H1 (cell line): ENCODE data around the gene CASR. TPM values are rescaled to one million over a fixed set of nuclear protein-coding genes. Genes with fewer than 3 reads are reported as not detected.

Experiments
- CTCF ChIA-PET: fragments of 300-600 bp; sonication (Branson Sonifier 250); formaldehyde crosslinking; loops from one replicate; lab custom pipeline; 2021; ENCODE audit not compliant: partially characterized antibody; lab: Charles Lee
- POLR2A ChIA-PET: fragments of 300-600 bp; sonication (Branson Sonifier 250); formaldehyde crosslinking; loops from one replicate; lab custom pipeline; 2021; ENCODE audit warnings: inconsistent platforms; ENCODE audit not compliant: partially characterized antibody; lab: Charles Lee
- DNase-seq, 2 experiments: peaks; one replicate each; pipeline versions ENCODE4 v3.0.0 to v3.0.0-alpha.2; 2010 to 2022; ENCODE audit warnings: low spot score in 2 of 2, low read depth in 1 of 2, mixed read lengths in 1 of 2
- FAIRE-seq: peaks from 2 replicates; lab custom pipeline; 2011; peaks lifted over from hg19 to GRCh38; lab: Jason Lieb, UNC
- H2AFZ ChIP-seq: 2 replicates; pipeline ENCODE4 v1.8.1; 2012; ENCODE audit warnings: low read length, inconsistent platforms
- H2AK5ac ChIP-seq: 2 replicates; pipeline ENCODE4 v1.6.1; 2013; ENCODE audit warnings: low read depth, low read length
- H2BK120ac ChIP-seq: replicated peaks from 2 replicates; pipeline ENCODE3; 2013; ENCODE audit warnings: low read depth, low read length, inconsistent platforms
- H2BK12ac ChIP-seq: 2 replicates; pipeline ENCODE4 v1.6.1; 2013; ENCODE audit warnings: low read depth, low read length
- H2BK15ac ChIP-seq: 2 replicates; pipeline ENCODE4 v1.6.1; 2013; ENCODE audit warnings: low read length
- H2BK20ac ChIP-seq: 2 replicates; pipeline ENCODE4 v1.6.1; 2013; ENCODE audit warnings: low read length
- H2BK5ac ChIP-seq: 2 replicates; pipeline ENCODE4 v1.6.1; 2013; ENCODE audit warnings: low read depth, low read length
- H3K14ac ChIP-seq: 2 replicates; pipeline ENCODE4 v1.6.1; 2013; ENCODE audit warnings: inconsistent platforms; ENCODE audit not compliant: insufficient read length
- H3K18ac ChIP-seq: 2 replicates; pipeline ENCODE4 v1.6.1; 2013; ENCODE audit warnings: low read length; ENCODE audit errors: extremely low read depth
- H3K23ac ChIP-seq: 2 replicates; pipeline ENCODE4 v1.6.1; 2013; ENCODE audit warnings: inconsistent platforms; ENCODE audit not compliant: insufficient read length
- H3K23me2 ChIP-seq: 2 replicates; pipeline ENCODE4 v1.6.1; 2013; ENCODE audit warnings: low read depth, low read length
- H3K27ac ChIP-seq: 2 replicates; pipeline ENCODE4 v1.6.1; 2011; ENCODE audit warnings: low read depth, low read length, inconsistent platforms
- H3K27me3 ChIP-seq, 4 experiments: replicated peaks in 1 of 4; 1 replicate in 1 of 4; 2 replicates in 3 of 4; pipeline versions ENCODE4 v1.6.1 to v1.8.1; 2011 to 2013; ENCODE audit warnings: low read length in 3 of 4, mild to moderate bottlenecking in 3 of 4, inconsistent platforms in 2 of 4, mixed read lengths in 2 of 4, moderate library complexity in 1 of 4; ENCODE audit not compliant: control insufficient read depth in 3 of 4, insufficient read depth in 3 of 4; ENCODE audit errors: extremely low read depth in 1 of 4
- H3K36me3 ChIP-seq, 4 experiments: 2 replicates each; pipeline versions ENCODE4 v1.6.1 to v1.8.1; 2011 to 2013; ENCODE audit warnings: mild to moderate bottlenecking in 4 of 4, low read length in 3 of 4, moderate library complexity in 2 of 4, control low read depth in 1 of 4, inconsistent platforms in 1 of 4; ENCODE audit not compliant: insufficient read depth in 4 of 4, control insufficient read depth in 2 of 4
- H3K4ac ChIP-seq: replicated peaks from 2 replicates; pipeline ENCODE3; 2013; ENCODE audit warnings: low read length, low read depth, mixed read lengths, inconsistent platforms; ENCODE audit not compliant: insufficient read length
- H3K4me1 ChIP-seq, 4 experiments: replicated peaks in 1 of 4; 1 replicate in 1 of 4; 2 replicates in 3 of 4; pipeline versions ENCODE4 v1.6.1 to v1.8.1; 2011 to 2013; ENCODE audit warnings: low read length in 3 of 4, inconsistent platforms in 2 of 4, mixed read lengths in 1 of 4; ENCODE audit not compliant: insufficient read depth in 4 of 4, control insufficient read depth in 3 of 4
- H3K4me2 ChIP-seq, 2 experiments: 2 replicates each; pipeline versions ENCODE4 v1.6.1 to v1.8.1; 2011 to 2013; ENCODE audit warnings: low read depth in 2 of 2, low read length in 2 of 2, control low read depth in 1 of 2, inconsistent platforms in 1 of 2, mild to moderate bottlenecking in 1 of 2; ENCODE audit not compliant: insufficient read depth in 1 of 2
- H3K4me3 ChIP-seq, 4 experiments: fragments of 200-600, 300-600 bp in 1 of 4; sonication (generic), shearing (Covaris generic), sonication (Bioruptor Twin) in 1 of 4; 2 replicates each; pipeline versions ENCODE4 v1.5.1 to v1.8.1; 2011 to 2016; ENCODE audit warnings: low read length in 4 of 4, low read depth in 3 of 4, control low read depth in 2 of 4, inconsistent platforms in 2 of 4, mild to moderate bottlenecking in 2 of 4, mixed read lengths in 1 of 4, moderate library complexity in 1 of 4; ENCODE audit not compliant: insufficient read depth in 2 of 4; ENCODE audit errors: extremely low read depth in 1 of 4
- H3K56ac ChIP-seq: replicated peaks from 2 replicates; pipeline ENCODE3; 2013; ENCODE audit warnings: low read depth, mild to moderate bottlenecking, mixed read lengths, low read length, inconsistent platforms; ENCODE audit not compliant: insufficient read length
- H3K79me1 ChIP-seq: 2 replicates; pipeline ENCODE4 v1.6.1; 2013; ENCODE audit warnings: low read depth, low read length, control low read depth
- H3K79me2 ChIP-seq, 2 experiments: 2 replicates each; pipeline versions ENCODE4 v1.6.1 to v1.8.1; 2012 to 2013; ENCODE audit warnings: low read length in 2 of 2, mild to moderate bottlenecking in 2 of 2, inconsistent platforms in 1 of 2; ENCODE audit not compliant: insufficient read depth in 2 of 2, control insufficient read depth in 1 of 2
- H3K9ac ChIP-seq, 4 experiments: replicated peaks in 1 of 4; 1 replicate in 1 of 4; 2 replicates in 3 of 4; pipeline versions ENCODE4 v1.6.1 to v1.8.1; 2011 to 2013; ENCODE audit warnings: low read depth in 3 of 4, low read length in 3 of 4, control low read depth in 2 of 4, mild to moderate bottlenecking in 2 of 4, moderate library complexity in 2 of 4, inconsistent platforms in 1 of 4; ENCODE audit errors: extremely low read depth in 1 of 4
- H3K9me3 ChIP-seq, 2 experiments: 2 replicates each; pipeline versions ENCODE4 v1.6.1 to v1.8.1; 2012 to 2013; ENCODE audit warnings: mild to moderate bottlenecking in 2 of 2, moderate library complexity in 2 of 2, control low read depth in 1 of 2, inconsistent platforms in 1 of 2, low read depth in 1 of 2, low read length in 1 of 2, mixed read lengths in 1 of 2; ENCODE audit not compliant: insufficient read depth in 2 of 2
- H4K20me1 ChIP-seq, 2 experiments: replicated peaks in 1 of 2; 2 replicates each; pipeline versions ENCODE3 to v1.8.1; 2011 to 2013; ENCODE audit warnings: inconsistent platforms in 2 of 2, low read length in 2 of 2, mild to moderate bottlenecking in 1 of 2; ENCODE audit not compliant: insufficient read depth in 2 of 2, control insufficient read depth in 1 of 2
- H4K5ac ChIP-seq: 2 replicates; pipeline ENCODE4 v1.6.1; 2013; ENCODE audit warnings: low read length, low read depth, mixed read lengths, inconsistent platforms; ENCODE audit not compliant: insufficient read length
- H4K8ac ChIP-seq: 2 replicates; pipeline ENCODE4 v1.8.0; 2013; ENCODE audit warnings: mild to moderate bottlenecking, moderate library complexity, low read length, inconsistent platforms; ENCODE audit not compliant: insufficient read depth; ENCODE audit errors: extremely low read depth
- H4K91ac ChIP-seq: replicated peaks from 2 replicates; pipeline ENCODE3; 2013; ENCODE audit warnings: low read length, mixed read lengths, inconsistent platforms; ENCODE audit not compliant: insufficient read length
- BACH1 ChIP-seq: IDR thresholded peaks from 2 replicates; pipeline ENCODE4 v1.6.1; 2012; ENCODE audit warnings: low read length, improper control_type of control experiment
- CTBP2 ChIP-seq: IDR thresholded peaks from 2 replicates; pipeline ENCODE4 v1.7.0; 2011; ENCODE audit warnings: borderline replicate concordance, mild to moderate bottlenecking, moderate library complexity, mixed read lengths, low read length; ENCODE audit not compliant: insufficient read depth, insufficient read length
- EP300 ChIP-seq, 2 experiments: IDR thresholded peaks; 1 replicate in 1 of 2; 2 replicates in 1 of 2; pipeline ENCODE4 v1.6.1; 2011 to 2012; ENCODE audit warnings: low read depth in 2 of 2, low read length in 2 of 2, mild to moderate bottlenecking in 2 of 2, borderline replicate concordance in 1 of 2, inconsistent platforms in 1 of 2, moderate library complexity in 1 of 2
- EZH2 ChIP-seq: fragments of 200-600 bp; sonication (generic); IDR thresholded peaks from 2 replicates; pipeline ENCODE4 v1.7.1; 2012; ENCODE audit warnings: low read depth, mild to moderate bottlenecking, moderate library complexity, low read length, inconsistent platforms; ENCODE audit not compliant: severe bottlenecking
- MAFK ChIP-seq: IDR thresholded peaks from 2 replicates; pipeline ENCODE4 v1.6.1; 2012; ENCODE audit warnings: low read depth, mild to moderate bottlenecking, improper control_type of control experiment, low read length
- RBBP5 ChIP-seq: IDR thresholded peaks from 2 replicates; pipeline ENCODE4 v1.7.1; 2012; ENCODE audit warnings: low read depth, mild to moderate bottlenecking, inconsistent platforms, low read length, moderate library complexity, borderline replicate concordance
- SAP30 ChIP-seq: fragments of 300-600 bp; sonication (generic); IDR thresholded peaks from 2 replicates; pipeline ENCODE4 v1.7.1; 2012; ENCODE audit warnings: low read length, moderate library complexity, mild to moderate bottlenecking, inconsistent platforms; ENCODE audit not compliant: insufficient read depth, insufficient replicate concordance
- SUZ12 ChIP-seq: fragments of 200-600 bp; sonication (generic); IDR thresholded peaks from 2 replicates; pipeline ENCODE4 v1.6.1; 2012; ENCODE audit warnings: mild to moderate bottlenecking, inconsistent platforms, low read length, moderate library complexity, mixed read lengths
- TBP ChIP-seq: IDR thresholded peaks from 2 replicates; pipeline ENCODE4 v1.6.1; 2011; ENCODE audit warnings: low read depth, low read length, improper control_type of control experiment
- TCF12 ChIP-seq: IDR thresholded peaks from 2 replicates; pipeline ENCODE4 v1.6.1; 2011; ENCODE audit warnings: low read depth, mild to moderate bottlenecking, low read length
- WGBS, 2 experiments: shearing (Covaris generic) in 1 of 2; methylation state at CpG; one replicate each; pipeline versions ENCODE4 v1.1.6 to v1.1.7; 2013 to 2015; ENCODE audit warnings: low lambda C conversion rate in 2 of 2, mixed read lengths in 2 of 2, inconsistent platforms in 1 of 2, low coverage in 1 of 2, missing lambda C conversion rate in 1 of 2; ENCODE audit not compliant: insufficient replicate concordance in 2 of 2, insufficient coverage in 1 of 2, insufficient read length in 1 of 2; ENCODE audit errors: extremely low coverage in 1 of 2, missing lambda C conversion rate in 1 of 2; 5-methylcytosine and 5-hydroxymethylcytosine counted together
- polyA plus RNA-seq, 7 experiments: library from polyadenylated mRNA; depleted of rRNA in 3 of 7; stranded (reverse) in 5 of 7; unstranded in 2 of 7; fragments of >200 nt in 5 of 7; fragments of 200-250 nt in 2 of 7; gene quantifications; 1 replicate in 5 of 7; 2 replicates in 1 of 7; 4 replicates in 1 of 7; pipeline versions ENCODE4 v1.2.1 to v1.2.3, GENCODE V29; 2011 to 2013; ENCODE audit warnings: missing spikeins in 2 of 7, mixed read lengths in 2 of 7
- total RNA-seq: library from RNA; stranded (reverse); fragmentation: NEBNext Ultra II Directional; extraction: Animal tissue kit (Norgen Biotek cat#: 25700); gene quantifications from 2 replicates; pipeline ENCODE4 v1.2.1, GENCODE V29; 2021

CASR gene
- total and polyA plus RNA-seq, 2 of the 8 experiments (the other 6 are each of a cell fraction or from before 2014, with no cell fraction given): 0.36 to 0.58 TPM

DNA sequence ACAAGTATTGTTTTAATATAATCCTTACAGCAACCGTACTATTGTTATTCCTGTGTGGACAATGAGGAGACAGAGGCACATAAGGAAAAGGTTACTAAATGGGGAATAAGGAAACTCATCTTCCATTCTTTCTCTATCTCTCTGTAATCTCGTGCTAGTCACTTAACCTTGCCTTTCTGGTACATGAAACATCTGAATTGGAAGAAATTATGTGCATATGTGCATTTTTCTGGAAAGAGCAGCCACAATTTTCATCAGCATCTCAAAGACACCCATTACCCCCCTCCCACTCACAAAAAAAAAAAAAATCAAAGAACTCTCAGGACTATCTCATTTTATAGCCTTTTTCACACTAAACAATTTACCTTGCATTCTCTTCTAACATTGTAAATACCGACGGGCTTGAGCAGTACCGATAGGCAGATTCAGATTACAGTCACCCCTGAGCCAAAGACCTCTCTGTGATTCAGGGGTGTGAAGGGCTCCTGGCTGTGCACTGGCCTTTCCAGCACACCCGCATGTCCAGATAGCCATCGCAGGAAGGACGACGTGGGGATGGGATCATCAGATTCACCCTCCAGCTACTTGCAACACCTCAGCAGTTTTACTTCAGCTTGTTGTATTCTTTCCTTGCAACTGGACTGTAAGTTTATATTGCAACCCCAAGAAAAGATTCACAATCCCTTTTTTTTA is 48.1 kb downstream of the CASR start:
- Histone ChIP-seq H3K23ac (no peak overlapping the region), H3K27me3 (no peaks in the 10 kb centered on the region), H2BK5ac (no peak overlapping the region; the same call in 1 of the 2 replicates), H2BK15ac (no peak overlapping the region), H3K4me3 (no peak overlapping the region), H3K4me2 (no peak overlapping the region), H2BK120ac (no peak overlapping the region), H3K79me2 (no peaks in the 10 kb centered on the region), H3K23me2 (no peaks in the 10 kb centered on the region; the same call in 1 of the 2 replicates), H4K20me1 (no peaks in the 10 kb centered on the region), H3K14ac (no peak overlapping the region), H3K9ac (no peak overlapping the region), H3K4ac (no peak overlapping the region), H4K8ac (no peak overlapping the region), H2AK5ac (no peak overlapping the region), H2AFZ (no peak overlapping the region), H3K18ac (no peak overlapping the region), H3K4me1 (peaks cover 0 to 3% (median 0%) of the 10 kb centered on the region in 4 experiments; a peak in 1 of 7 replicates), H4K91ac (no peak overlapping the region), H2BK12ac (no peak overlapping the region), H2BK20ac (no peak overlapping the region), H3K79me1 (no peaks in the 10 kb centered on the region), H3K56ac (no peak overlapping the region), H3K9me3 (peaks cover 0 to 4% of the 10 kb centered on the region in 2 experiments; a peak in 1 of 4 replicates), H3K27ac (no peak overlapping the region), H3K36me3 (no peaks in the 10 kb centered on the region), H4K5ac (no peak overlapping the region)
- POLR2A ChIA-PET: no interaction called here
- FAIRE-seq (no peak), DNase-seq (no peak)
- TF ChIP-seq RBBP5 (no peak), EZH2 (no peak), TCF12 (no peak), CTBP2 (no peak), SAP30 (no peak), MAFK (no peak), BACH1 (no peak), SUZ12 (no peak), TBP (no peak), EP300 (IDR thresholded peaks at IDR 0.05; ENCODE audit: borderline replicate concordance in 1 of 2, low read depth in 2 of 2, low read length in 2 of 2) (no peak)
- CTCF ChIA-PET: interaction anchor here (0.5 to 1.7 kb wide), 2 partner anchors 28 to 161 kb away, joined by 5 read pairs; no protein-coding TSS in a partner anchor
- WGBS, 2 experiments: 88% methylated on average over 9 of the region's 9 CpGs; no CpG with 5 or more reads in 1 of the 2 experiments
